Fibroblast of skin of right biceps (primary cell): ENCODE results near the gene TBL1X.
A peak's percentile ranks its signal among the peaks of the same experiment; 100 is the strongest.
"Not testable (repeated sequence)": the region's sequence is repeated elsewhere in the genome, so short reads cannot be mapped to it uniquely, and the experiment has no call there.

Source experiments
- DNase-seq: peaks from one replicate; pipeline ENCODE4 v3.0.0-alpha.2; 2013

TBL1X gene

GRCh38 chrX:9724711-9725110 is 259.9 kb downstream of the TBL1X start:
- DNase-seq = peak; percentile 15

GRCh38 chrX:9728261-9728660 is 263.4 kb downstream of the TBL1X start:
- no peak for DNase-seq

GRCh38 chrX:9729171-9729885 is 264.5 kb downstream of the TBL1X start:
- DNase-seq = no peak

- DNase-seq = no peak
Measured at GRCh38 chrX:9730078-9730477, 265.2 kb downstream of the TBL1X start.

GRCh38 chrX:9730752-9731151 is 265.9 kb downstream of the TBL1X start:
- DNase-seq = no peak

- DNase-seq = no peak
Measured at GRCh38 chrX:9737363-9737762, 272.5 kb downstream of the TBL1X start.

- DNase-seq = no peak
Measured at GRCh38 chrX:9738151-9738550, 273.3 kb downstream of the TBL1X start.

GRCh38 chrX:9739130-9739529 is 274.3 kb downstream of the TBL1X start:
- DNase-seq = no peak

- DNase-seq = peak; percentile 34
Measured at GRCh38 chrX:9745417-9746115, 280.7 kb downstream of the TBL1X start.

- DNase-seq = peak; percentile 62
Measured at GRCh38 chrX:9746148-9746888, 281.5 kb downstream of the TBL1X start.

- no peak for DNase-seq
Measured at GRCh38 chrX:9747644-9748043, 282.8 kb downstream of the TBL1X start.

- no peak for DNase-seq
Measured at GRCh38 chrX:9749146-9749692, 284.4 kb downstream of the TBL1X start.

- DNase-seq = no peak
Measured at GRCh38 chrX:9757366-9757765, 292.5 kb downstream of the TBL1X start.

GRCh38 chrX:9758021-9758638 is 293.3 kb downstream of the TBL1X start:
- DNase-seq = no peak

GRCh38 chrX:9759337-9759736 is 294.5 kb downstream of the TBL1X start:
- no peak for DNase-seq

GRCh38 chrX:9765072-9765736 is 300.3 kb downstream of the TBL1X start:
- DNase-seq = no peak

GRCh38 chrX:9765737-9766097 is 300.9 kb downstream of the TBL1X start, which contains the start of gene GPR143:
Gene GPR143, minus strand, starts transcription at chrX:9765847. Its CDS starts 30 bp downstream, at chrX:9765817.
- no peak for DNase-seq

- DNase-seq = no peak
Measured at GRCh38 chrX:9767375-9767774, 302.5 kb downstream of the TBL1X start.

GRCh38 chrX:9768321-9768839 is 303.5 kb downstream of the TBL1X start:
- DNase-seq = not testable (repeated sequence)

GRCh38 chrX:9770319-9770718 is 305.5 kb downstream of the TBL1X start:
- DNase-seq = no peak

GRCh38 chrX:9772943-9773342 is 308.1 kb downstream of the TBL1X start:
- no peak for DNase-seq

GRCh38 chrX:9775930-9776329 is 311.1 kb downstream of the TBL1X start:
- no peak for DNase-seq
